CD1c-positive myeloid dendritic cell (primary cell): ENCODE results near the gene NRP1.

Source experiments
- DNase-seq: peaks from one replicate; pipeline ENCODE4 v3.0.0-alpha.2; 2016; ENCODE audit errors: extremely low spot score

The NRP1 gene

GRCh38 chr10:33349268-33349667, 14.8 kb upstream of the NRP1 start:
- DNase-seq, result no peak

- DNase-seq, result no peak
These were observed 12.7 kb upstream of the NRP1 start for GRCh38 chr10:33347211-33347610.

- DNase-seq, result no peak
These were observed 10.8 kb upstream of the NRP1 start for GRCh38 chr10:33345236-33345635.

- DNase-seq, result no peak
These were observed 10.2 kb upstream of the NRP1 start for GRCh38 chr10:33344676-33345075.

GRCh38 chr10:33341637-33342036, 7.2 kb upstream of the NRP1 start:
- no peak for DNase-seq

GRCh38 chr10:33337326-33337957, 3.0 kb upstream of the NRP1 start:
- no peak for DNase-seq

GRCh38 chr10:33336582-33337325, 2.3 kb upstream of the NRP1 start:
- DNase-seq, result peak; percentile 50

GRCh38 chr10:33335801-33336581, 1.5 kb upstream of the NRP1 start:
- DNase-seq, result peak; percentile 50

GRCh38 chr10:33335551-33335800, 1.0 kb upstream of the NRP1 start:
- DNase-seq, result peak; percentile 32

- peak; percentile 78 for DNase-seq
These were observed 511 bp upstream of the NRP1 start for GRCh38 chr10:33334805-33335550.

- DNase-seq, result peak; percentile 76
These were observed 986 bp downstream of the NRP1 start for GRCh38 chr10:33333260-33334101.

- DNase-seq, result no peak
These were observed 2.0 kb downstream of the NRP1 start for GRCh38 chr10:33332183-33333065.

GRCh38 chr10:33331379-33331694, 3.1 kb downstream of the NRP1 start:
- DNase-seq, result no peak

GRCh38 chr10:33330543-33331378, 3.7 kb downstream of the NRP1 start:
- DNase-seq, result peak; percentile 83

- DNase-seq, result no peak
These were observed 5.3 kb downstream of the NRP1 start for GRCh38 chr10:33329178-33329577.

GRCh38 chr10:33328253-33328652, 6.2 kb downstream of the NRP1 start:
- DNase-seq, result no peak

- DNase-seq, result no peak
These were observed 6.7 kb downstream of the NRP1 start for GRCh38 chr10:33327751-33328150.

GRCh38 chr10:33326933-33327332, 7.5 kb downstream of the NRP1 start:
- no peak for DNase-seq

GRCh38 chr10:33325929-33326328, 8.5 kb downstream of the NRP1 start:
- DNase-seq, result no peak

- DNase-seq, result no peak
These were observed 10.7 kb downstream of the NRP1 start for GRCh38 chr10:33323721-33324120.
